ENCODE data around the gene TARS1.

GRCh38 chr5:33494466-33494865, 53.7 kb downstream of the TARS1 start:
- TF ChIP-seq CTCF (IDR thresholded peaks at IDR 0.05) (no peak), POLR2A (IDR thresholded peaks at IDR 0.05) (no peak)
